NCI-H2196 treated with DMSO at 0.1 percent for 48 hours (cell line): Measurements from ENCODE around the gene PCYOX1L.

Source experiments
- DNase-seq: peaks from one replicate; lab custom pipeline; 2025; ENCODE audit not compliant: unreplicated experiment; lab: John Stamatoyannopoulos, UW

The PCYOX1L gene, protein sequence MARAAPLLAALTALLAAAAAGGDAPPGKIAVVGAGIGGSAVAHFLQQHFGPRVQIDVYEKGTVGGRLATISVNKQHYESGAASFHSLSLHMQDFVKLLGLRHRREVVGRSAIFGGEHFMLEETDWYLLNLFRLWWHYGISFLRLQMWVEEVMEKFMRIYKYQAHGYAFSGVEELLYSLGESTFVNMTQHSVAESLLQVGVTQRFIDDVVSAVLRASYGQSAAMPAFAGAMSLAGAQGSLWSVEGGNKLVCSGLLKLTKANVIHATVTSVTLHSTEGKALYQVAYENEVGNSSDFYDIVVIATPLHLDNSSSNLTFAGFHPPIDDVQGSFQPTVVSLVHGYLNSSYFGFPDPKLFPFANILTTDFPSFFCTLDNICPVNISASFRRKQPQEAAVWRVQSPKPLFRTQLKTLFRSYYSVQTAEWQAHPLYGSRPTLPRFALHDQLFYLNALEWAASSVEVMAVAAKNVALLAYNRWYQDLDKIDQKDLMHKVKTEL

DNA sequence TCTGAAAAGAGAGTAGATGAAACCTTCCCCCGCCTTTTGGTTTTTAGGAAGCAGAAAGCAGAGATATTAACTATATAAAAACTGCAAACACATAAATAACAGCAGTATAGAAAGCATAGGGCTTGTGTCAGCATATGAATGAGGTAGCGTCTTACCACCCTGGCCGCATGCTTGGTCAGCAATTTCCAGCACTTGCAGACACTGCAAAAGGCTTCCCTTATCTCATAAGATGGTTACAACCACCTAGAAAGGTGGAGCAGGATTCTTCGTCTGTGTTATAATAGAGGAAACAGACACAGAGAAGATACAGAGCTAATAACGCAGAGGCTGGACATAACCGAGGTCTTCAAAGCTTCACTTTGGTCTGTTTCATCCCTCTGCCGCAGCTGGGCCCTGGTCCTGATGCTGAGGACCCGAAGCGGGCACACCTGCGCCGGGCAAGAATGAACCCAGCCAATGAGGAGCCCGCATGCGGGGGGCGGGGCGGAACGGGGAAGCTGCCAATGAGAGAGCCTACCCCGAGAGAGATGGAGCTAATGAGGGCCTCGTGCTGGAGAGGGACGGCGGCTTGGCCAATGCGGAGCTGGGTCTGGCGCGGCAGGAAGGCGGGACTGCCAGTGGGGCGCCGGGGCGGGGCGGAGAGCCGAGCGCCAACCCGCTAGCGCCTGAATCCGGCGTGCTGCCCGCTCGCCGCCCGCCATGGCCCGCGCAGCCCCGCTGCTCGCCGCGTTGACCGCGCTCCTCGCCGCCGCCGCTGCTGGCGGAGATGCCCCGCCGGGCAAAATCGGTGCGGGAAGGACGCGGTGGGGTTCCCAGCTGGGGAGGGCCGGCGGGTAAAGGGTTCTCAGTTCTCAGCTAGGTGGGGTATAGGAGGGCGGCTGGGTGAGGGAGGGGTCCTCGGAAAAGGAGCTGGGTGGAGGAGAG lies at the start of gene PCYOX1L:
Gene PCYOX1L (plus strand): TSS at position 677 of the 924 bp plus-strand sequence. CDS start 23 bp downstream, at position 700.
- DNase-seq: peak; percentile 95

DNA sequence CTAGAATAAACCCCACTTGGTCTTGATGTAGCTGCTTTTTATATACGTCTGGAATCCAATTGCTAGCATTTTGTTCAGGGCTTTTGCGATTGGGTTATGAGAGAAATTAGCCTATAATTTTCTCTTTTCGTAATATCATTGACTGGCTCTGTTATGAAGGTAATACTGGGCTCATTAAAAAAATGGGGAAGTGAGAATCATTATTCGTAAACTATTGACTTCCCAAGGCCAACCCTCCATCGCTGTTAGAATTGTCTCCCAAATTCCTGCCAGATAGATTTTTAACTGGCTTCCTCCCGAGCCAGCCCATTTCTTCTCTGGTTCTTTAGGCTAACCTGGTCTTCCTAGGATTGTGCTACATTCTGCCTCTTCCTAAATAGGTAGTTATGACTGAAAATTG lies 48.5 kb upstream of the PCYOX1L start:
- no peak for DNase-seq

DNA sequence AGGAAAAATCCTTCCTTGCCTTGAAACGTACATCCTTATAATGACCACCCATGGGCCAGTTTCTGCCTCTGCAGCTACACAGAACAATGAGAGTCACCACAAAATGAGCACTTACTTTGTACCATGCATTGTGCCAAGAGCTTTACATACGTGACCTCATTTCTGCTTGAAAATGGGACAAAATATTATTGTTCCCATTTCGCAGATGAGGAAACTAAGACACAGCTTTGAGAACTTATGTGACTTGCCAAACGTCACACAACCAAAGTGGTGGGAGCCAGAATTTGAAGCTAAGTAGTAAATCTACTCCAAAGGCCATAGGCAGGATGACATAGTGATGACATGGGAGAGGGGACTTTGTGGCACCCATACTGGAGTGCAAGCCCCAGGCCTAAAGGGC lies 47.4 kb upstream of the PCYOX1L start:
- no peak for DNase-seq

DNA sequence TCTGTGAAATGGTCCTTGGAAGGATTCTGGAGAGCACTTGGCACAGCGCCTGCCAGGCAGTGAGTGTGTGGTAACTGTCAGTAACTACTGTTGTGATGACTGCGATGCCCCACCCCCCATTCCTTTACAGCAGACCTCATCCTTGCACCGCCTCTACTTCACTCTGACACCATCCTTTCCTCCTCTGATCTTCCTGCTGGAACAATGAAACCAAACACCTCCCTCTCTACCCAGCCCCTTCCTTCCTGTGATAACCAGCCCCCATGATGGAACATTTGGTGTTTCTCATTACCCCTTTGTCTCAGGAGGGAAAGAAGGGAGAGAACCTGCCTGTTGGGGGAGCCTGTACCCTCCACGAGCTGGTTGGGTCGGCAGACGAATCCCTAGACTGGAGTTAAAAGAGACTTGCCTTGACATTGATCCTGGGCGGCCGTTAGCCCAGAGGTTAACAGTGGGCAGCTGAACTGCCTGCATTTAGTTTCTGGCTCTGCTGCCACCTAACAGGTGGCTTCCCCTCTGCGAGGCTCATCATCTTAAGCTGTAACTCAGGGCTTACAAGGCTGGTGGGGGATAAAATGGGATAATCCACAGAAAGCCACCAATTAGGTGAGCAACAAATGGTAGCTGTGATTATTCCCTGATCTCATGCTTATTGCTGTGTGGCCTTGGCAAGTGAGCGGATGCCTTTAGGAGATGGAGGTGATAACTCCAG lies 46.7 kb upstream of the PCYOX1L start:
- DNase-seq: no peak

DNA sequence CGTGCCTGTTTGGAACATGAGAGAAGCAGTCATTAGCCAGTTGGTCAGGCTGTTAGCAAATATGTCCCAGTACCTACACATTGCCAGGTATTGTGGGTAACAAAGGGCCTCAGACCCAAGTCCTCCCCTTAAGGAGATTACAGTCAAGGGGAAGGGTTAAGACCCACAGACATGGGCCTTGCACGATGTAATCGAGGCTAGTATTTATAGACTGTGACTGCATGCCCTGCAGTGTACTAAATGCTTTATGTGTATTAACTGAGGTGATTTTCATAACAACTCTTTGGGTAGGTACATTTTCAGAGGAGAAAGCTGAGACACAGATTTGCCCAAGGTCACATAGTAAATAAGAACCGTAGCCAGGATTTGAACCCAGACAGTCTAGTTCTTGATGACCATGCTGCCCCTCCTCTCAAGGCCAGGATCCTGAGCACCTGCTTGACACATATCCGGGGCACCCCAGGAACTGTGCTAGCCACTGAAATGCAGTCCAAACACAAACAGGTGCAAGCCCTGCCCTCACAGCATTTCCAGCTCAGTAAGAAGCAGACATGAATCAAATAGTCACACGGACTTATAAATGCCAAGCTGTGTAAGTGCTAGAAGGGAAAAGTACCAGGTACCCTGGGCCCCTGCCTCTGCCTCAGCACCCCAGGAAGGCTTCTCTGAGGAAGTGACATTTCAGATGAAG lies 44.5 kb upstream of the PCYOX1L start:
- no peak for DNase-seq

DNA sequence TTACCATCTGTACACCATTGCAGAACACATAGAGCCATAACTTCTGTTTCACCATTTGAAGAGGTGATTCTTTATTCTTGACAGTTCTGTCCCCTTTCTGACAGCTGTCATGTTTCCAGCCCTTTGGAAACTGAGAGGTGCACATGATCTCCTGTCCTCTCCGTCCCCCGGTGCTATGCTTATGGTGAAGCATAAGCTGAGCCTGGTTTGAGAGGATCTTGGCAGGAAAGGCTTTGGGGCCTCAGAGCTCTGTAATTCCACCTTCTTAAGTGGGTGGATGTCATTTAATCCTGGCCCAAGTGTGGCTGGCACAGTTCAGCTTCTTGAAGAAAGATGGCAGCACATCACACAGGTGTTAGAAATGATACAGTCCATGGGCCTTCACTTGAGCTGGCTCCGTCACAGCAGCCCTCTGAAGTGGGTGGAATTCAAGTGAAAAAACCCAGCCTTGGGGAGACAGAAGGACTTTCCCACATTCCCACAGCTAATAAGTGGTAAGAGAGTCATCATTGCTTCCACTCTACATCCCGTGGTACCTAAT lies 43.2 kb upstream of the PCYOX1L start:
- no peak for DNase-seq

DNA sequence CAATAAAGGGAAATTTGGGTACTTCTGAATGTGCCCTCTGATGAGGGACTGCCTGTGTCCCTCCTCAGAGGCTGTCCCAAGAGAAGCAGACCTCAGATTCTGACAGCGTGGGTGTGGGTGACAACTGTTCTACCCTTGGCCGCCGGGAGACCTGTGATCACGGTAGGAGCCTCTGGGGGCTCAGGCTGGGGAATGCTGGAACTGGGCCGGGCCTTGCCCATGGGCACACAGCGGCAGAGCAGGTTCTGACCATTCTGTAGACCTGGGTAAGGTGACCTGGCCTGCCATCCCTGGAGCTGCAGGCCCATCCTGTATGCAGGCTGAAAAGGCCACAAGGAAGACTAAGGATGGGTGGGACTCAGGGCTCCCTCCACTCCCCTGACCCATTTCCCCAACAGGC lies 42.1 kb upstream of the PCYOX1L start:
- no peak for DNase-seq

DNA sequence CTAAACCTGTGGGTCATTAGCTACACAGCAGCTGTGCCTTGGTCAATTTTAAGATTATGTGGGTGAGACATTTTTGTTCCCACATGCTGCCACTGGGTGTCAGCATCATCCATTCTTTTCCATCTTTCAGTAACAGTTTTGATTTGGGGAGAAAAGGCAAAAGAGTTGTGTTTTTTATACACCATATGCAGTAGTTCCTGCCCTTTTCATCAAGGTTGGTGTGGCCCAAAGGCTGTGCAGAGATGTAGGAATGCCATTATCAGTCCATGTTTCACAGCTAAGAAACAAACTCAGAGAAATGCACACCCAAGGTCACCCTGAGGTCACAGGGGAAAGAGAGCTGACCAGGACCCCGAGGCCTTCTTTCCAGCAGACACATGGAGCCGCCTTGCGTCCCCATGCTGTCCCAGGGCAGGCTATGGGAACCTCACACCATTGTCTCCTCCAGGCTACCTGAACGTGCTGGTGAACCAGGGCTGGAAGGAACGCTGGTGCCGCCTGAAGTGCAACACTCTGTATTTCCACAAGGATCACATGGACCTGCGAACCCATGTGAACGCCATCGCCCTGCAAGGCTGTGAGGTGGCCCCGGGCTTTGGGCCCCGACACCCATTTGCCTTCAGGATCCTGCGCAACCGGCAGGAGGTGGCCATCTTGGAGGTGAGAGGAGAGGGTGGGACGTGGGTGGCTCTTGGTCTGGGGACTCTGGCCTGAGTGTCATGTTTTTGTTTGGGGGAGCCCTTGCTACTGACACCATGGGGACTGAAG lies 40.4 kb upstream of the PCYOX1L start:
- peak; percentile 42 for DNase-seq

DNA sequence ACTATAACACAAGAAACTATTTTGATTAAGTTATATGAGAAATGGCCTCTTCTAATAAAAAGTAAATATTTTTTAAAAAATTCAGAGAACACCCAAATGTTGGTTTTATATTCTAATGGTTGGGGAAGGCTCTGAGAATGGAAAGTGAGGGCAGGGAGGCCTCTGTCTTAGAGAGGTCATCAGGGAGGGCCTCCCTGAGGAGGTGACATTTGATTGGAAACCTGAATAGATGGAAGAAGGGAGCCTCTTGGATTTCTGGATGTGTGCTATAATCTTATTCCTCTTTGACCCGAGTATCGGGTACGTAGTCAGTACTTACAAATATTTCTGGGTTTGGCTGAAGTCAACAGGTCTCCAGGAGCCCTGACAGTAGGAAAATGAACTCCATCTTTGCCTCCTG lies 38.7 kb upstream of the PCYOX1L start:
- no peak for DNase-seq

DNA sequence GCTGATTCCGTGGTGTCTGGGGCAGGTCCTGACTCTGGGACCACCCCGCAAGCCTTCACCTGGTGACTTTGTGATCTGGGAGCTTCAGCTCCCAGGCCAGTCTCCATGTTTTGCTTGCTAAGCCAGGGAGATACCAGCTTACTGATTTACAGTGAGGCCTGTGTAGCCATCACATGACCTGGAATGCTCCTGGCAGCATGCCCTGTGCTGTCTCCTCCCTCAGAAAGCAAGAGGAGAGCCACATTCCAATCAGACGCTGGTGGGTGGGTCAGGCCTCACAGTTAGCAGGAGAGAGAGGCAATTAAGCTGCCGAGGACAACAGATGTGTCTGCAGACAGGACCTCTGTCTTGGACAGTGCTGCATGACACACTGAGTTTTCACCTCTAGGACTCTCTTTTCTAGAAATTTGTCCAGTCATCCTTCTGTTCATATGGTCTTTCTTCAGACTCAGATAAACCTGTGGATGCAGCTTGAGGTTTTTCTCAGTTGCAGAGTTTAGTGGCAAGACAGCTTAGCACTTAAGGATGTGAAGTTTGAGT lies 37.0 kb upstream of the PCYOX1L start:
- DNase-seq: peak; percentile 92

DNA sequence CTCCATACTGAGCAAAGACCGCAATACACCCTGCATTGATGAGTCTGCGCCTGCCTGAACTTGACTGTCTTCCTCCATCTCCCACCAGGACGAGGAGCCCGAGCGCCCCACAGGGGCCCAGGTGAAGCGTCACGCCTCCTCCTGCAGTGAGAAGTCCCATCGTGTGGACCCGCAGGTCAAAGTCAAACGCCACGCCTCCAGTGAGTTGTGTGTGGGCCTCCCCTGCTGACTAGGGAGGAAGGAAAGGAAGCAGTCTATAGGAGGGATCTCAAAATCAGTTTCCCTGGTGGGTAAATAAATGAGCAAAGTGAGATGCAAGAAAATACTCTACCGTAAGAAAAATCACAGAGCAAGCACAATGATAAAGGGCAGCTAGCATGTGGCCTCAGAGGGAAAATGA lies 35.3 kb upstream of the PCYOX1L start:
- DNase-seq: no peak

DNA sequence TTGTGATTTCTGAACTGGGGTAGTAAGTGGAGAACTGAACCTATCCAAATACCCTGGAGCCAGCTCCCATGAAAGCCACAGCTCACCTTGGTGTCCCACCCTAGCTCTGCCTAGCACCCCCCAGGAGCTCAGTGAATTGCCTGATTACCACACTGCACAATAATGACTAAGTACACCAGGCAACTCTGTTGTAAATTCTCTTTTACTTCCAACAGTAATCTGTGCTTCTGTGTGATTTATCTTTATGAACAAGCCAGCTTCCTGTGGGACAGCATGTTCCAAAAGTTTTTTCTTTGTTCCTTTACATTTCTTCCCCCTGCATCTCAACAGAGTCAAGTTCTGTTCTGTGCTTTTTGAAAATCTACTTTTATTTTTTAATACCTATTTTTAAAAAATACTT lies 34.6 kb upstream of the PCYOX1L start:
- no peak for DNase-seq

DNA sequence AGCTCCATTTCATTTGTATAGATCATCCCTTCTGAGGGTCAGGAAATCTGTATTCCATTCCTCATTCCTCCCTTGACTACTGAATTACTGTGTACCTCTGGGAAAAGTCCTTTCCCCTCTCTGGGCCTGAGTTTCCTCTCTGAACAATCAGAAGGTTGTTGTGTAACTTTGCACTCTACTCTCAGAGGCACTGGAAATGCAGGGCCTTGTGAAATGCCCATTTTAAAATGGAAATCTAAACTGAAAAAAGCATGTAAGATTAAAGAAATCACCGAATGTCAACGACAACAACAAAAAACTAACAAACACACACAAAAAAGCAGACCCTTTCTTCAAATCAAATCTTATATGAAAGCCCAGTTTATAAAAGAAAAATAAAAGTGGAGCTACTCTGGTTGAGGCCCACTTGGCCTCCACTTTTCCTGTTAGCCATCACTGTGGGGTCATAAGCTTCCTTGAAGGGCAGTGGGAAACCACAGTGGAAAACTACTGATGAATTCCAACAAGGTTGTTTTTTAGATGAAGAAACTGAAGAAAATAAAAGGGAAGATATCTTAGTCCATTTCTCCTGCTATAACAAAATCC lies 34.1 kb upstream of the PCYOX1L start:
- DNase-seq: no peak

DNA sequence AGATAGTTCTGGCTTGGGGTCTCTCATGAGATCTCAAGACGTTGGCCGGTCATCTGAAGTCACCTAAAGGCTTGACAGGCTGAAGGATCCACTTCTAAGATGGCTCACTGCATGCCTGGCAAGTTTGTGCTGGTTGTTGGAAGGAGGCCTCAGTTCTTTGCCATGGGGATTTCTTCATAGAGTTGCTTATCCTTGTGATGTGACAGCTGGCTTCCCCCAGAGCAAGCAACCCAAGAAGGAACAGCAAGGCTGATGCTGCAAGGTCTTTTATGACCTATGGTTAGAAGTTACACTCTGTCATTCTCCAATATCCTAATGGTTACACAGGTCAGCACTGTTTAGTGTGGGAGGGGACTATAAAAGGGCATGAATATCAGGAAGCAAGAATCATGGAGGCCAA lies 33.2 kb upstream of the PCYOX1L start:
- DNase-seq: no peak

DNA sequence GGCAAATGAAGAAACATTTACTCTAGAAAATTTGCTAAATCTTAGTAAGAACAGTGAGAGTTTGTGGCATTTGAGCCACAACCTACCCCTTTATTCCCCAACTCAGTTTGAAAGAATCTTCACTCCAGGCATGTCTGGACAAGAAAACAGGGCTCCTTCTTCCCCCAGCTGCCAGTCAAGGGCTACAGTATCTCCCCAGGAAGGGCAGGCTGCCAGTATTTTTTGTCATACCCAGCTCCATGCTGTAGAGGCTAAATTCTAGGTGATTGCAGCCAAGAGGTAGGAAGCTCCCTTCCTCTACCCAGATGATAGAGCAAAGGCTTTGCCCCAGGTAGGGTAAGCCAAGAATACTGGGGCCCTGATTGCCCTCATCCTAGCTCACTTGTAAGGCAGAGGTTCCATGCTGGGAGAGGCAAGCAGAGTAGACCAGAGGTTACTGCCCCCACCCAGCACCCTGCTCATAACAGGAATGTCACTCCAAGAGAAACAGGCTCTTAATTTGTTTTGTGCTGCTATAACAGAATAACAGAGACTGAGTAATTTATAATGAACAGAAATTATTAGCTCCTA lies 32.6 kb upstream of the PCYOX1L start:
- no peak for DNase-seq

DNA sequence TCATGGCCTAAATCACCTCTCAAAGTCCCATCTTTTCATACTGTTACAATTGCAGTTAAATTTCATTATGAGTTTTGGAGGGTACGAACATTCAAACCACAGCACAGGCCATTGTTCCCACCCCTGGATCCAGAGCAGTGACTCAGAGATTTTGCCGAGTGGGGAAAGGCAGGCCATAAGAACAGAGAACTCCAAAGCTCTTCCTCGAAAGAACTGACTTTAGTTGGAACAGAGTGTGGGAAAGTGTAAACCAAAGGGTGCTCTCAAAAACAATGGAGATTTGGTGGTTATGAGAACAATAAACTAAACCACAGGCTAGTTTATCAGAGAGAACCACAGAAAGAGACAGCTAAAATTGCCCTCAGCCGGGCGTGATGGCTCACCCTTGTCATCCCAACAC lies 32.0 kb upstream of the PCYOX1L start:
- no peak for DNase-seq

DNA sequence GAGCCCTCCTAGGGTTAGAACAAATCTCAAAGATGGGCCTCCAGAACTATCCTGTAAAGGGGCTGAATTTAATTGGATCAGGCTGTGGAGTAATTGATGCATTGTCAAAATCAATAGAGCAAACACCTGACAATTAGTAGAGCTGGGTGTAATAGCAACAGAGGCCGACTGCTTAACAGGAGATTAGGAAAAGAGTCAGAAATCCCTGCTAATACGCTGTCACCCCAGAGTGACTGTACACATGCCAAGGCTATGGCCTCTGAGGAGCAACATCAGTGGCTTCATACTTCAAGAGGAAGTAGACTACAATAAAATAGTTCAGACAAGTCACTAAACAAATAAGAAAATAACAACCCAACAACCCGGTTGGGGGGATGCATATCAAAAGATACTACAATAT lies 31.2 kb upstream of the PCYOX1L start:
- DNase-seq: no peak

DNA sequence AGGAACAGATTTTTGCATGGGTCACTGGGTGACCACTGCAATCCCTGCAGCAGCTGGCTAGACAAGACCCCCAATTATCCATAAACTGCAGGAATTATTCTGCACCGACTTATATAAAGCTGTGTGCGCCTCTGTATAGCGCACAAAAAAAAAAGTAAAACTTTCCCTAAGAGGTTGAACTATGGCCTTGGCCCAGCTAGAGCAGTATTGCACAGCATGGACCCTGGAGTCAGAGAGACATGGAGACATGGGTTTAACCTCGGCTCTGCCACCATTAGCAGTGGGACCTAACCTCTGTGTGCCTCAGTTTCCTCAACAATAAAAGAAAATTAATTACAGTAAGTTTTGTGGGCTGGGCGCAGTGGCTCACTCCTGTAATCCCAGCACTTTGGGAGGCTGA lies 29.7 kb upstream of the PCYOX1L start:
- no peak for DNase-seq
